HG02840 (cell line): ENCODE results near the gene DNAI2.
"Not testable (repeated sequence)": the region's sequence is repeated elsewhere in the genome, so short reads cannot be mapped to it uniquely, and the experiment has no call there.

Source experiments
- ATAC-seq: cut with Tn5 transposase; IDR thresholded peaks from one replicate; pipeline ENCODE4 v1.9.1; 2021; ENCODE audit warnings: mild to moderate bottlenecking, moderate library complexity, moderate number of reproducible peaks; ENCODE audit not compliant: unreplicated experiment, low FRiP score

The DNAI2 gene

GRCh38 chr17:74244548-74244947 is 29.5 kb upstream of the DNAI2 start:
- ATAC-seq: no peak

- no peak for ATAC-seq
Observed at GRCh38 chr17:74245145-74245831, 28.7 kb upstream of the DNAI2 start.

- no peak for ATAC-seq
Observed at GRCh38 chr17:74245871-74246270, 28.2 kb upstream of the DNAI2 start.

DNA sequence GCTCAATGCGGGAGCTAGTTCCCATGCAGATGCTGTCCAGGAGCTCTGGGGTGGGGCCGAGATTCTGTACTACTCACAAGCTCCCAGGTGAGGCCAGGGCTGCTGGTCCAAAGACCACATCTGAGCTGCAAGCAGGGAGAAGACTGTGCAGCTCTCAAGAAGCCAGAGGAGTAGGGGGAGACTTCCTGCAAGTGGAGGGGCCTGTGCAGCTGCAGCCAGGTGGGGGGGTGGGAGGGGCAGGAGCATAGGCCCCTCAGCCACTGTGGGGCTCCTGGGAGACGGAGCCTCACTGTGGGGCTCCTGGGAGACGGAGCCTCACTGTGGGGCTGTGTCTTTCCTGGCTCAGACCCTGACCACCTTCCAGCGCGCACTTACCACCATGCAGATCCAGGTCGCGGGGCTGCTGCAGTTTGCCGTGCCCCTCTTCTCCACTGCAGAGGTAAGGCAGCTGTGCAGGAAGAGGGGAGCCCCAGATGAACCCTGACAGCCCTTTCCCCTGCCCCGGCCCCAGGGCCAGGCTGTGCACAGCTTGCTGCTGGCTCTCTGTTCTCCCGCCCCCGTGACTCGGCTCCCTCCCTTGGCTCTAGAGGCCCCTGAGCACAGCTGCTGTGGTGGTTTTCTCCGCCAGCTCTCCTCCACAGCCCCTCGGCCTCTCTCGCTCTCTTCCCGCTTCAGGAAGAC is 24.3 kb upstream of the DNAI2 start:
- no peak for ATAC-seq

DNA sequence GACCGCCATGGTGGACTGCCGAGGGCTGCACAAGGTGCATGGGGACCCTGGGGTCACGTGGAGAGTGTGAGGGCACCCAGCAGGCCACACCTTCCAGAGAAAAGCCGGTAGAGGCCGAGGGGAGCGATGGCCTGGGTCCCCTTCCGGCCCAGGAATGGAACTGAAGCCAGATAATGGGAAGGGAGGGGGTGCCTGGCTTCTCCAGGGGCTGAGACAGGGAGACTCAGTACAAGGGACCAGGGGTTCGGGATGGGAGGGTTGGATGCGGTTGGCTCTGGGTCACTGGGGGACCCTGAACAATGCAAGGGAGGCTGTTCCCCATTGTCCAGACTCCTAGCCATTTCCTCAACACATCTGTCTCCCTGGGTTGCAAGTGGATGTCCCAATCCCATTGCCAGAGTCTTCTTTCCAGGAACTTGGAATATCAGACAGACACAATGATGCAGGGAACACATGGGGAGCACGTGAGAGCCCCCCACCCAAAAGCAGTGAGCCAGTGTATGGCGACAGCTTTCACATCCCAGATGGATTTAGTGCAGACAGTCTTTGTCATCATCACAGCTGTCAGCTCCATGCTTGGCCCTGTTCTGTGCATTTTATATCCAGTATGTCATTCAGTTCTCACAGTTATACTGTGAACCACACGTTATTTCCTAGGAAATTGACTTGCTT is 23.6 kb upstream of the DNAI2 start:
- no peak for ATAC-seq

DNA sequence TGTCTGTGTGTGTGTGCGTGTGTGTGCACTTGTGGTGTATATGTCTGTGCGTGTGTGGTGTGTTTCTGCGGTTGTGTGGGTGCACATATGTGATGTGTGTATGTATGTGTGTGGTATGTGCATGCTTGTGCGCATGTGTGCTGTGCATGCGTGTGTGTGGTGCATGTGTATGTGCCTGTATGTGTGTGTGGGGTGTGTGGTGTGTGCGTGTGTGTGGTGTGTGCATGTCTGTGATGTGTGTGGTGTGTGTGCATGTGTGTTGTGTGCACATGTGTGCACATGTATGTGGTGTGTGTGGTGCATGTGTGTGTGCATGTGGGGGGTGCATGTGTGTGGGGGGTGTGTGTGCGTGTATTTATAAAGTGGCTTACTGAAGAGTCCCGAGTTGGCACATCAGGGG is 23.0 kb upstream of the DNAI2 start:
- no peak for ATAC-seq

GRCh38 chr17:74251569-74251968 is 22.5 kb upstream of the DNAI2 start:
- no peak for ATAC-seq

- ATAC-seq: no peak
Observed at GRCh38 chr17:74252211-74252610, 21.8 kb upstream of the DNAI2 start.

GRCh38 chr17:74253036-74253435 is 21.0 kb upstream of the DNAI2 start:
- ATAC-seq: no peak

GRCh38 chr17:74257311-74257710 is 16.7 kb upstream of the DNAI2 start:
- no peak for ATAC-seq

DNA sequence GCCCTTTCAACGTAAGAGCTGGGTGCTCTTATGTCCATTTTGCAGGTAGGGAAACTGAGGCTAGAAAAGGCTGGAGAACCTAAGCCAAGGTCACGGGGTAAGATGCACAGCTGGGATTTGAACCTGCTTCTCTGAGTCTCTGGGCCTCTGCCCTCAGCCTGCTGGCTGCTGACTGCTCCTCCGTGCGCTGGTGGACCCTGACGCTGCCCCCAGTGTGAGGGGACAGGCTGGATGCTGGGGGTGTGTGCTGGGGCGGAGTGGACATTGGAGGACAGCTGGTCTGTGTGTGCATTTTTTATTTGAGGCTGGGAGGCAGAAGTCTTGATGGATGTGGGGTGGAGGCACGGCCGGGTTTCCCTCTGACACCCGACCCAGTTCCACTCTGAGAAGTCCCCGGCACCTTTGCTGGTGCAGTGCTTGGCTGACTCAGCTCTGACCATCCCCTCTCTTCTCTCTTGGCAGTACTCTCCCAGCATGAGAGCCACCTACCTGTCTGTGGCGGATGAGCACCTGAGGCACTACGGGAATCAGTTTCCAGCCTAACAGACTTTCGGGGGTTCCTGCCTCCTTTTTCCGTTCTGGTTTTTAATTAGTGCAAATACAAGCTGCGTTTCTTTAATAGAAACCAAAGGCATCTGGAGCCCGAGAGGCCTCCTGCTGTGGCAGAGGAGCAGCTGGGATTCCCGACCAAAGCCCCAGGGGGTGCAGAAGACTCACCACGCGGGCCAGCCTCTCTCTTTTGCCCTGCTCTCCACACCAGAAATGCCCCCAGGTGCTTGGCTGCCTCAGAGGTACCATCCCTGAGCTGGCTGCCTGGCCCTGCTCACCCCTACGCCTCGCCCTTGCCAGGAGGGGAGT is 14.1 kb upstream of the DNAI2 start:
- no peak for ATAC-seq

DNA sequence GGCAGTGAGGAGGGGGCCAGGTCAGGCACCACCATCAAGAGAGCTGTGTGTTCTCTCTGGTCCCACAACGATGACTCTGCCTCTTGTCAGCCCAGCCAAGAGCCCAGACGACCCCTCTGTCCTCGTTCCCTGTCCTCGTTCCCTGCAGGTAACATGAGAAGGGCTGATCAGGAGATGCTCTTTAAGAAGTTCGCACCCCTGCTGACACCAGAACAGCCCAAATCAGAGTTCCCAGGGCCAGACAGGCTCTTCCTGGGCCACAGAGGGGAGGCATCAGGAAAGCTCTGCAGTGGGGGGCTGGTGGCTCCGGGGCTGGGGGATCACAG is 13.5 kb upstream of the DNAI2 start:
- no peak for ATAC-seq

DNA sequence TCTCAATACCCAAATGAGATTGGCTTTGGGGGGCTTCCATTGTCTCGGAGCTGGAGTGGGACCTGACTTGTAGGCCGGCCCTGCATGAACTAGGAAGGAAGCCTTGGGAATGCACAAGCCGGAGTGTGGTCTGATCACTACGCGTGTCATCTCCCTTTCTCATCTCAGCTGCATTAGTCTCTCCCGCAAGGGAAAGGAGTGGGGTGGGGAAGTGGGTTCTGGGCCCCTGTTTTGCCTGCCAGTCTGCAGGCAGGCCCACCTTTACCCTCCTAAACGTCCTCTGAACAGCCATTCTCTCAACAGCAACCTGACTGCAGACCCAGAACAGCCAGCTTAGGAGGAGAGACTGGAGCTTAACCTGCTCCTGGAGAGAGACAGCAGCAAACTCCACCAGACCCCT is 11.4 kb upstream of the DNAI2 start:
- no peak for ATAC-seq

GRCh38 chr17:74267054-74267453 is 7.0 kb upstream of the DNAI2 start:
- not testable (repeated sequence) for ATAC-seq

- ATAC-seq: no peak
Observed at GRCh38 chr17:74267579-74267978, 6.5 kb upstream of the DNAI2 start.

GRCh38 chr17:74267987-74268499 is 6.0 kb upstream of the DNAI2 start:
- no peak for ATAC-seq

DNA sequence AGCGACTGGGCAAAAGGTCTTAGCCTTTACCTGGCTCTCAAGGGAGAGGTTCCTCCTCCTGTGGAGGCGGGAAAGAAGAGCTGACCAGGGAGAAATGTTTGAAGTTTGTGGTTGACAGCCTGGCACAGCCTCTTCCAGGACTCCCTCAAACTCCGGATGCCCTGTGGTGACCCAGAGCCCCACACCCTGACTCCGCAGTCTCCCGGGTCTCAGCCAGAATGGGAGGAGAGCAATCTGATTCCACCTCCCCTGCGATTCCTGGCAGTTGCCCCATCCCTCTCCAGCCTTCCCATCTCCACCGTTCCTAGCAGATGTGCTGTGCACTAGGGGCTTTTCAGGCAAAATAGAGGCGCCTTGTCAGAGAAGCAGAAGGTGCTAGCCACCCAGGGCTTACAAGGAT is 5.5 kb upstream of the DNAI2 start:
- ATAC-seq: no peak

GRCh38 chr17:74270333-74270732 is 3.7 kb upstream of the DNAI2 start:
- ATAC-seq: no peak

DNA sequence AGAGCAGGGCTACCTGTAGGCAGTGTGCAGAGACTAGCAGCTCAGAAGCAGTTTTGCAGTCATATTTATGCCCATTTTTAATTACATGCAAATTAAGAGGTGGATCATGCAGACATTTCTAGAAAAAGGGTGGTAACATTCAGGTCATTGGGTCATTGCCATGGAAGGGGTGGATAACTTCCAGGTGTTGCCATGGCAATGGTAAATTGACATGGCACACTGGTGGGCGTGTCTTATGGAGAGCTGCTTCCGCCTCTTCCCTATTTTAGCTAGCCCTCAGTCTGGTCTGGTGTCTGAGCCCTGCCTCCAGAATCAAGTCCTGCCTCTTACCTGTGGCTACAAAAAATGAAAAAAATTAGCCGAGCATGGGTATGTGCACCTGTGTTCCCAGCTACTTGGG is 2.8 kb upstream of the DNAI2 start:
- ATAC-seq: no peak

DNA sequence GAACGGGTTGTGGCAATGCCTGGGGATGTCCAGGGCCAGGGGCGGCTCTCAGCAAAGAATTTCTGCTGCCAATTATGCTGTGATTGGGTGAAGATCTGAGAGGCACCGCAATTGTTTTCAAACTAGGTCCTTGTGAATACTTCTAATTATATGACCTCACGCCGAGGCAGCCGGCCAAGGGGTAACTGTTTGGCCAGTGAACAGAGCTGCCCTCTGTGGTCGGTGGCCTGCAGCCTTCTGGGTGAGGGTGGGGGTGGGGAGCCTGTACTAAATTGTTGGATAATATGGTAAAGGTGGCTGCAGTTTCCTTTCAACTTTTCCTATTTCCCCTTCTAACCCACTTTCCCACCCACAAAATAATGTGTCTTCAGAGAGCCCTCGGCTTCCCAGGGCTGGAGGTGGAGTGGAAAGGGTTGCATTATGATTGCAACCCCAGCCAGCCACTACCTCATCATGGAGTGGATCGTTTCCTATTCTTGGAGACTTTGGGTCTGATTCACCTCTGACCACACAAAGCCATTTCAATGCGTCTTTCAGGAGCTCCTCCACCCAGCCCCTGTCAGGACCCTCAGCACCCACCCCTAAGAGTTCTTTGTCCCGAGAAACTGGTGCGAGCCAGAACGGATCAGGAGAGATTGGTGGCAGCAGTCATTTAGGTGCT is 2.0 kb upstream of the DNAI2 start:
- ATAC-seq: no peak
